Measurements from ENCODE around the gene CHRNA9. TPM values are rescaled to one million over a fixed set of nuclear protein-coding genes. Genes with fewer than 3 reads are reported as not detected.

The CHRNA9 gene
- total and polyA plus RNA-seq, 2 of the 13 experiments (the other 11 are each of a cell fraction or from before 2014, with no cell fraction given) = not detected

- TF ChIP-seq, protein P1, sequence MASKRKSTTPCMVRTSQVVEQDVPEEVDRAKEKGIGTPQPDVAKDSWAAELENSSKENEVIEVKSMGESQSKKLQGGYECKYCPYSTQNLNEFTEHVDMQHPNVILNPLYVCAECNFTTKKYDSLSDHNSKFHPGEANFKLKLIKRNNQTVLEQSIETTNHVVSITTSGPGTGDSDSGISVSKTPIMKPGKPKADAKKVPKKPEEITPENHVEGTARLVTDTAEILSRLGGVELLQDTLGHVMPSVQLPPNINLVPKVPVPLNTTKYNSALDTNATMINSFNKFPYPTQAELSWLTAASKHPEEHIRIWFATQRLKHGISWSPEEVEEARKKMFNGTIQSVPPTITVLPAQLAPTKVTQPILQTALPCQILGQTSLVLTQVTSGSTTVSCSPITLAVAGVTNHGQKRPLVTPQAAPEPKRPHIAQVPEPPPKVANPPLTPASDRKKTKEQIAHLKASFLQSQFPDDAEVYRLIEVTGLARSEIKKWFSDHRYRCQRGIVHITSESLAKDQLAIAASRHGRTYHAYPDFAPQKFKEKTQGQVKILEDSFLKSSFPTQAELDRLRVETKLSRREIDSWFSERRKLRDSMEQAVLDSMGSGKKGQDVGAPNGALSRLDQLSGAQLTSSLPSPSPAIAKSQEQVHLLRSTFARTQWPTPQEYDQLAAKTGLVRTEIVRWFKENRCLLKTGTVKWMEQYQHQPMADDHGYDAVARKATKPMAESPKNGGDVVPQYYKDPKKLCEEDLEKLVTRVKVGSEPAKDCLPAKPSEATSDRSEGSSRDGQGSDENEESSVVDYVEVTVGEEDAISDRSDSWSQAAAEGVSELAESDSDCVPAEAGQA (IDR thresholded peaks at IDR 0.05; ENCODE audit: low read depth) = no peak
- TF ChIP-seq, protein P1 (CRISPR knock-in tag; IDR thresholded peaks at IDR 0.05; ENCODE audit: borderline replicate concordance) = no peak
- TF ChIP-seq, protein P2, sequence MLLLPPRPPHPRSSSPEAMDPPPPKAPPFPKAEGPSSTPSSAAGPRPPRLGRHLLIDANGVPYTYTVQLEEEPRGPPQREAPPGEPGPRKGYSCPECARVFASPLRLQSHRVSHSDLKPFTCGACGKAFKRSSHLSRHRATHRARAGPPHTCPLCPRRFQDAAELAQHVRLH (CRISPR knock-in tag; IDR thresholded peaks at IDR 0.05; ENCODE audit: borderline replicate concordance, low read depth) = no peak
- TF ChIP-seq PRMT3 (CRISPR knock-in tag; IDR thresholded peaks at IDR 0.05; ENCODE audit: borderline replicate concordance, low read depth) (no peak), NFKBIZ (CRISPR knock-in tag; IDR thresholded peaks at IDR 0.05) (no peak), ZNF512 (CRISPR knock-in tag; IDR thresholded peaks at IDR 0.05) (no peak), ZNF354B (CRISPR knock-in tag; IDR thresholded peaks at IDR 0.05) (no peak), ZBTB1 (CRISPR knock-in tag; IDR thresholded peaks at IDR 0.05; ENCODE audit: borderline replicate concordance) (no peak)
- TF ChIP-seq, protein P3, sequence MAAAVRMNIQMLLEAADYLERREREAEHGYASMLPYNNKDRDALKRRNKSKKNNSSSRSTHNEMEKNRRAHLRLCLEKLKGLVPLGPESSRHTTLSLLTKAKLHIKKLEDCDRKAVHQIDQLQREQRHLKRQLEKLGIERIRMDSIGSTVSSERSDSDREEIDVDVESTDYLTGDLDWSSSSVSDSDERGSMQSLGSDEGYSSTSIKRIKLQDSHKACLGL (CRISPR knock-in tag; IDR thresholded peaks at IDR 0.05) = no peak
Measured at GRCh38 chr4:40321574-40322275, 13.4 kb upstream of the CHRNA9 start (continued).
